Occipital lobe (tissue), 2 donors: ENCODE measurements around the gene EFCAB13. TPM values are rescaled to one million over a fixed set of nuclear protein-coding genes. Genes with fewer than 3 reads are reported as not detected.

Experiments
- DNase-seq: peaks from one replicate; lab custom pipeline; 2025; lab: John Stamatoyannopoulos, UW
- total RNA-seq: library from RNA; depleted of rRNA; stranded (reverse); fragments of >200 nt; gene quantifications from one replicate; pipeline ENCODE4 v1.2.3, GENCODE V29; 2014

EFCAB13 gene
- total RNA-seq, 1 donor from 2014 or later: 16.8 TPM

DNA sequence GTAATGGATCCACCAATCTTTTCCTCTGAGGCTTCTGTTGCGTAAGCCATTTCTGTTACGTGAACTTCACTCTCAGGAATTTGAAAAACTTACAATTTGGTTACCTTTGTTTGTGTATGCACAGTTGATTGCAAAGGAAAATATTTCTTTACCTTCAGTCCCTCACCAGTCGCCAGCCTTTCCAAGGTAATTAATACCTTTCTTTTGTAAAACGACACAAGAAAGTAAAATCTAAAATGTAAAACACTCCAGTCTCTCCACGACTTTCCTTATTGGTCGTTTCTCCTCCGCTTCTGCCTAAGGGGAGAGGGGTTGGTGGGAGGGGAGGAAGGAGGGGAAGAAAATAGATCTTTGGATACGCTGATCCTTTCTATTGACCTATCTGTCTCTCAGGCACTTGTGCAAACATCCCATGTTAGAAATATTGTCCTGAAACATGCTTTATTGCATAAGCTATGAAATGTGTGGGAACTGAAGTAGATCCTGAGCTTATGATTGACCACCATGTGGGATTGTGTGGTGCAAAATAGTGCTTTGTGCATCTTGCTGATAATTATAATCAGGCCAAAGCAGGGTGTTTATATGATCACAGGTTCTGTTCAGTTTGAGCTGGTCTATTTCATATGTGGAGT, 32.4 kb upstream of the EFCAB13 start:
- DNase-seq: no peak

DNA sequence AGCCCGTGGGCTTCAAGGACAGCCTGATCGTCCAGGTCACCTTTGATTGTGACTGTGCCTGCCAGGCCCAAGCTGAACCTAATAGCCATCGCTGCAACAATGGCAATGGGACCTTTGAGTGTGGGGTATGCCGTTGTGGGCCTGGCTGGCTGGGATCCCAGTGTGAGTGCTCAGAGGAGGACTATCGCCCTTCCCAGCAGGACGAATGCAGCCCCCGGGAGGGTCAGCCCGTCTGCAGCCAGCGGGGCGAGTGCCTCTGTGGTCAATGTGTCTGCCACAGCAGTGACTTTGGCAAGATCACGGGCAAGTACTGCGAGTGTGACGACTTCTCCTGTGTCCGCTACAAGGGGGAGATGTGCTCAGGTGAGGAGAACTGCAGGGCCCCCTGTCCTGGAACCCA, 31.5 kb upstream of the EFCAB13 start:
- DNase-seq: no peak

DNA sequence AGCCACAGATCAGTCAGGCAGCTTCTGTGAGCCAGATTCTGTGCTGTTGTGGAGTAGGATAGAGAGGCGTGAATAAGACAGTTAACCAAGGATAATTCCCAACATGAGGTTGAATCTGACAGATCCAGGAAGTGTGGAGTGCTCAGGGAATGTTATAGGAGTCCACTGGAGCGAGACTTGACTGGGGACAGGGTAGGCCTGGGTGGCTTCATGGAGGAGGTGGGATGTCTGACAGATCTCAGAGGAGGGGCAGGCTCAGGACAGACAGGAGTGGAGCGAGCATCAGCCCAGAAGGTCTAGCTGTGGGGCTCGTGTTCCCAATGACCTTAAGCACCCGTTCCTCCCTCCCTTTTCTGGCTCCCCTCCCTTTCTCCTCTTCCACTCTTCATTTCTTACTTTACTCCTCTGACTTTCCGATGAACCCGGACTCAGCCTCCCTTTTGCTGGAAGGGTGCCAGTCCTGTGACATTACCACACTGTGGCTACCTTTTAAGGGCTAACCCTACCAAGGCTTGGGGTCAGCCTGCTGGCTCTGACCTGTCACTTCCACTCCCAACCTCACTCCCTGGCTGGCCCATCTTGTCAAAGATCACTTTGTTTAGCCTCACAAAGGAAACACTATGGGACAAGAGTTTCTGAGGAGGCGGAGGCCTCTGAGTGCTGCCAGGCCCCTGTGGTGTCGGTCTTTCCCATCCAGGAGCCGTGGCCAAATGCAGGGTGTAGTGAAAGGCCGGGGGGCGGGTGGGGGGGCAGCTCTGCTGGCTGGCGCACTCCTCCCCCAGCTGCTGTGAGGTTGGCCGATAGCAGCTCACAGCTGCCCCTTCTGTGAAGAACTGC, 28.5 kb upstream of the EFCAB13 start:
- peak; percentile 33 for DNase-seq

DNA sequence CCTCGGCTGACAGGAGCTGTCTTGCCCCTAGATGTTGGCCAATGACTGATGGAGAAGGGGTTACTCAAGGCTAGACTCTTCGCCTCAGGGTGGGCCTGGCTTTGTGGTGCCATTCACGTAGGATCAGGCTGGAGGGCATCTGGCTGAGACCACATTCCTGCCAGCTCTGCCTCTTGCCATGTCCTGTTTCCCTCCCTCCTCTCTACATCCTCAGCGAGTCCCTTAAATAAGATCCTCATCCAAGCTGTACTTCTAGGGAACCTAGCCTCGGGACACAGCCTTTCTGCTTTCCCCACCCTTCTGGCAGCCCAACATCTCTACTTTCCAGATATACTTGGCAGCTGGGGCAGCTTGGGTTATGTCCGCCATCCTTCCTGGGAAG, 27.9 kb upstream of the EFCAB13 start:
- DNase-seq: no peak

DNA sequence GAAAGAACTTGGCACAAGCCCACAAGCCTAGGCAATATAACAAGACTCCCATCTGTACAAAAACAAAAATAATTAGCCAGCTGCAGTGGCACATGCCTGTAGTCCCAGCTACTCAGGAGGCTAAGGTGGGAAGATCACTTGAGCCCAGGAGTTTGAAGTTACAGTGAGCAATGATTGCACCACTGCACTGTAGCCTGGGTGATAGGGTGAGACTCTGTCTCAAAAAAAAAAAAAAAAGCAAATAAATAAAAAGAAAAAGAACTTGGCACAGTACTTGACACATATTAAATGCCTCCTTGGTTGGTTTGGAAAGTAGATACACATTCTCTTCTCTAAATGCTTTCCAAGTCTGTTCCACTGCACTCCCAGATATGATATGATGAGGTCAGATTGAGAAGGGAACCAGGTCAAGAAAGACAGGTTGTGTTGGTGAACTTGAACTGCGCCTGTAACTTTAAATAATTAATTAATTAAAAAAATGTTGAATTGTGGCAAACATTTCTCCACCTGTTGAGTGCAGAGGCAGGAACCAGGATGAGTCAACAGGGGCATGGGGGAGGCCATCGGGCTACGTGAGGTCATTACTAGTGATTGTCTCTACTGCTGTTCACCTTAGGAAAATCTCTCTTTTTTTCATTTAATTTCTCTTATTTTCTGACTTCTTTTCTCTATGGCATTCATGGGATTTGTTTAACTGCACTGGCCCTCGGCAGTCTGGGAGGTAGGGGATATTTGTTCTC, 25.9 kb upstream of the EFCAB13 start:
- DNase-seq: no peak

DNA sequence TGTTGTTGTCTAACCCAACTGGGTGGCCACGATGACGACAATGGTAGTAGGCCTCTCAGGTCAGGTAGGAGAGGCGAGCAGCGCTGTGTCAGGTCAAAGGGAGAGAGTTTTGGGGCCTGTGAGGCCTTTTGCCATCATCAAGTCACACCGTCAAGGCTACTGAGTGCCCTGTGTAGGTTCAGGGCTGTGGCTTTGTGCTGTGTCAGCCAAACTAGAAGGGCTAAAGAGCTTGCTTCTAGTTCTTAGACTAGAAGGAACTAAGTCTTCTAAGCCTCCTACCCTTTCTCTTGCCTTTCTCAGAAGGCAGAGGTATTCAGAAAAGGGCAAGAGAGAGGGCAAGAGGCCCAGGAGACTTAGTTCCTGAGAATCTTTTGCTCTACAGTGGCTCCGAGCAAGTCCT, 25.0 kb upstream of the EFCAB13 start:
- DNase-seq: no peak

DNA sequence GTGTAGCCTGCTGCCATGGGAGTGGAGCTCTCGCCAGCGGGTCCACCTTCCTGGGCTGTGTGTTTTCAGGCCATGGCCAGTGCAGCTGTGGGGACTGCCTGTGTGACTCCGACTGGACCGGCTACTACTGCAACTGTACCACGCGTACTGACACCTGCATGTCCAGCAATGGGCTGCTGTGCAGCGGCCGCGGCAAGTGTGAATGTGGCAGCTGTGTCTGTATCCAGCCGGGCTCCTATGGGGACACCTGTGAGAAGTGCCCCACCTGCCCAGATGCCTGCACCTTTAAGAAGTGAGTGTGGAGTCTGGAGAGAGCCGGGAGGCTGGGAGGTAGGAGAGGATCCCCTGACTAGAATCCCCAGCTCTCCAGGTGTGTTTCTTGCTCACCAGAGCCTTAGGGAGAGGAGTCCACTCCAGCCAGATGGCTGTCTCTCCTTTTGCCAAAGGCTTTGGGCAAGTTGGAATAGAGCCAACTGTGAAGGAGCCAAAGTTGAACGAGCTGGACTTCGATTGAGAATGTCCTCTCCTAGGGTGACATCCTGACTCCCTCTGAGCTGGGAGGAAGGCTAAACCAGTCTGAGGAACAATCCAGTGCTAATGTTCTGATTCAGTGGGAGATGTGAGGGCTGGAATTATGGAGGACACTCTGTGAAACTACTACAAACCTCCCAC, 24.4 kb upstream of the EFCAB13 start:
- DNase-seq: no peak

DNA sequence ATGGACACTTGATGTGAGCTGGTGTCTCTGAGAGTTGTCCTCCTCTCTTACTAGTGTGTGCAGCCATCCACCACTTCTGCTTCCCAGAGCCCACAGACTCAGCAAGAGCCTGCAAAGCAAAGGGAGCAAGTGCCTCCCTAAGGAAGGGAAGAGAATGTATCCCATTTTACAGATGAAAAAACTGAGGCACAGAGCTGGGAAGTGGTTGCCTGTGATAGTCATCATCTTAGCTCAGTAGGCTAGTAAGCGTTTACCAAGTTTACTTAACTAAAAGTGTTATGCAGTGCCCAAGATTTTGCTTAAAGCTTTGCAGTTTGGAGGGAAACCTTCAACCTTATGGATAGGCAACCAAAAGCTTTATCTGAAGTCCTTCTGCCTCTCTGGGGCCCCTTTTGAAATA, 23.0 kb upstream of the EFCAB13 start:
- no peak for DNase-seq

DNA sequence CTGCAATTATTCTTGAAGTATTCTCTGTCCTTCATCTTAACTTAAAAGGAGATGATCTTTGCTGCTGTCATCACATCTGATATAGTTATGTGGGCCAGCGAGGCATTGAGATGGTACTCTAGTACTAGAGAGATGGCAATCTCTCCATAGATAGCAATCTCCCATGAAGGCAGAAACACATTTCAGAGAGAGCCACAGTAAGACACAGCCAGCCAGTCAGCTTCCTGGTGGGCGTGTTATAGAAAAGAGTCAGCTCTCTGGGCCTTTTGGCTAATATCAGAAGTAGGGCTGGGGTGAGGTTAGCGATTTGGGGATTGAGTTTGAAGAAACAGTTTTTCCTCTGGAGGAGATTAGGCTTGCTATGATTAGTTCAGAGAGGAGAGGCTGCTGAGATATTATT, 22.6 kb upstream of the EFCAB13 start:
- no peak for DNase-seq

DNA sequence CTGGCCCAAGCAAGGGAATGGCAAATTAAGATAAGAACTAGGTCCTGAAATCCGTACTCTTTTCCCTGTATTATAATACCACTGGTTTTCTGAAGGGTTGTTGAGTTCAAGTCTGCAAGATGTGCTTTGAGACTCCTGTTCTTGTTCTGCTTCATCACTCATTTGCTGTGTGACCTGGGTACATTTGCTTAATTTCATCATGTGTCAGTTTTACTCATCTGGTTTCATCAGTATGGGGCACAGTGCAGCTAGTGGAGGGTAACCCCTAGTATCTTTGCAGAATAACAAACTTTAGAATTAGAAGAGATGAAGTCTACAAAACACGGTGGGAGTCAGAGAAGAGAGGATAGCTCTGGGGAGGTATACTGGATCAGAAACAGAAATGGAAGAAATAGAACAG, 21.9 kb upstream of the EFCAB13 start:
- no peak for DNase-seq

DNA sequence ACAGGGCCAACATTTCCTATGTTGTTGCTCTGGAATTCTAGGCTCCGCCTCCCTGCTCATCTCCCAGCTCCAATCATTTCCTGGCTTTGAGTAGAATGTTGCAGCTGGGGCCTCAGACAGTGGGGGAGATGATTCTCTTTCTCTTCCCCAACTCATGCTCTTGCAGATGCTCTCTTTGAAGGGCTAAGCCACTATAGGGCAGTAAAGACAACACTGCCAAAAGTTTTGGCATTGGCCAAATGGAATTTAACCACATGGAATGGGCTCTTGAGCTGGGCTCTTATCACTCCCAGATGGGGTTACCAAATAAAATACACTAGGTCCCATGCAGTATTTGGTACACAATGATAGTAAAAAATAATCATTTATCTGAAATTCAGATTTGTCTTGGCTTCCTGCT, 19.6 kb upstream of the EFCAB13 start:
- no peak for DNase-seq

DNA sequence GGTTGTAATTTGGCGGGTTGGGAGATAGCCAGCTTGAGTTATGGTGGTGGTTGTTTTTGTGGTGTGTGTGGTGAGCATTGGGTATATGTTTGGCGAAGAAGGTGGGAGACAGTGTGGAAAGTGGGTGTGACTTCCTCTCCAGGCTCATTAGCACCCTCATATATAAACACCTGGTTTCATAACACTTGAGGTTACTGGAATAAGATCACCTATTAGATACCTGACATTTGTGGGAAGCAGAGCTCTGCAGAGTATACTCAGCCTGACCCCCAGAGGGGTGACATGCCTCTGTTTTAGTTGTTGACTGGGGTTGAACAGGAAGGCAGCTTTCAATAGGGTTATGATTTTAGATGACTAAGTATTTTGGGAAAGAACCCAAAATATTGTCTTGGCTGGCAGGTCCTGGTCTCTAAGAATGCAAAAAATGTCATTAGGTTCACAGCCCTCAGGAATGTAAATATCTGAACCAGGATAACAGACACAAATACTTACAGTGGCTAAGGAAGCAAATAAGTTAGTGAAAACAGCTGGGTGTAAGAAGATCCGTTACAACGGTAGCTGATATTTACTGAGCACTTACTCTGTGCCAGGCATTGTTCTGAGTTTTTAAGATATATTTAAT, 18.3 kb upstream of the EFCAB13 start:
- DNase-seq: no peak

DNA sequence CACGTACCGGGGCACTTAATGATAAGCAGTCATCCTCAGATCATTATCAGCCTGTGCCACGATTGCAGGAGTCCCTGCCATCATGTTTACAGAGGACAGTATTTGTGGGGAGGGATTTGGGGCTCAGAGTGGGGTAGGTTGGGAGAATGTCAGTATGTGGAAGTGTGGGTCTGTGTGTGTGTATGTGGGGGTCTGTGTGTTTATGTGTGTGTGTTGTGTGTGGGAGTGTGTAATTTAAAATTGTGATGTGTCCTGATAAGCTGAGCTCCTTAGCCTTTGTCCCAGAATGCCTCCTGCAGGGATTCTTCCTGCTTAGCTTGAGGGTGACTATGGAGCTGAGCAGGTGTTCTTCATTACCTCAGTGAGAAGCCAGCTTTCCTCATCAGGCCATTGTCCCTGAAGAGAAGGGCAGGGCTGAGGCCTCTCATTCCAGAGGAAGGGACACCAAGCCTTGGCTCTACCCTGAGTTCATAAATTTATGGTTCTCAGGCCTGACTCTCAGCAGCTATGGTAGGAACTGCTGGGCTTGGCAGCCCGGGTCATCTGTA, 13.5 kb upstream of the EFCAB13 start:
- DNase-seq: no peak

DNA sequence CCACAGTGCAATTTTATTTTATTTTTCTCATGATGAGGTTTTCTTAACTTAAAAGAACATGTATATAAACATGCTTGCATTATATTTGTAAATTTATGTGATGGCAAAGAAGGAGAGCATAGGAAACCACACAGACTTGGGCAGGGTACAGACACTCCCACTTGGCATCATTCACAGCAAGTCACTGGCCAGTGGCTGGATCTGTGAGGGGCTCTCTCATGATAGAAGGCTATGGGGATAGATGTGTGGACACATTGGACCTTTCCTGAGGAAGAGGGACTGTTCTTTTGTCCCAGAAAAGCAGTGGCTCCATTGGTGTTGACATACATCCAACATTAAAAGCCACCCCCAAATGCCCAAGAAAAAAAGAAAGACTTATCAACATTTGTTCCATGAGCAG, 12.3 kb upstream of the EFCAB13 start:
- DNase-seq: no peak

DNA sequence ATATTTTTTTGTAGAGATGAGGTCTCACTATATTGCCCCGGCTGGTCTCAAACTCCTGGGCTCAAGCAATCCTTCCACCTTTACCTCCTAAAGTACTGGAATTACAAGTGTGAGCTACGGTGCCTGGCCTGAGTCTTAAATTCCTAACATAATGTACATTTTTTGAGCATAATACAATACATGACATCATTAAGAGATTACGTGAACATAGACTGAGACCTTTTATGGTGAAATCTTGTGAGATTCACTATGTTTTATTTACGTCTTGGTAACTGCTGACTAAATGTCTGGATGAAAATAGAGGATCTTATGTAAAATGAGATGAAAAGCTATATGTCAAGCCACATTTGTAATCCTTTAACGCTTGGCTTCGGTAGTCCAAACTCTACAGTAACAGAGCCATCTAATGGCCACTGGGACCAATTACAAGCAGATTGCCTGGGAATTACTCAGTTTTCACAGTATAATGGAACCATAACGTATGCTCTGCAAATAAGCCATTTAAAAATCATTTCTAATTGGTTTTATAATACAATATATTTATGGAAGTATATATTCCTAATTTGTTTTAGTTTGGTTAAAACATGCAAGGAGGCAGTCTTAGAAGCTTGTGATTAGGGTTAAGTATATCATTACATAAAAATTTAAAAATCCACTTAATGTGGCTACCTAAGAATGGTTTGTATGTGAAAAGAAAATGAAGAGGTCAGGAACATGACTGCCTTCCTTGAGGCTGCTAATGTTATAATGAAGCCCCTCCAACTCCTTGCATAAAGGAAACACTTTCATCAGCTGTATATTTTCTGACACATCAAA, 8.1 kb upstream of the EFCAB13 start:
- DNase-seq: no peak

DNA sequence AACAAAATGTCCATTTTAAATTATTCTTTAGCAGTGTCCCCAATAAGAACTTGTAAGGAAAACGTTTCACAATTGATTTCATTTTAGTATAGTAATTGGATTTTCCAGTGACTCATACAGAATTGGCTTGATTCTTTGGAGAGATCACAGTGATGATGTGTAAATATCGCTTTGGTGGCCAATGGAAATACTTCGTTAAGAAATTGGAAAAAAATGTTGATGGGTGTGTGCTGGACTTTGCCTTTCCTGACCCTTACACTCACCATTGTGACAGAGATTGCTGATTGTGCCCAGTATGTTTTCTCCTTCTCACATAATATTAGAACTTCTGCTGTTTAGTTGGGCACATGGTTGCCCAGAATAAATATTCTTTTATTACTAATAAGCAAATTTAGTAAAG, 7.4 kb upstream of the EFCAB13 start:
- no peak for DNase-seq

DNA sequence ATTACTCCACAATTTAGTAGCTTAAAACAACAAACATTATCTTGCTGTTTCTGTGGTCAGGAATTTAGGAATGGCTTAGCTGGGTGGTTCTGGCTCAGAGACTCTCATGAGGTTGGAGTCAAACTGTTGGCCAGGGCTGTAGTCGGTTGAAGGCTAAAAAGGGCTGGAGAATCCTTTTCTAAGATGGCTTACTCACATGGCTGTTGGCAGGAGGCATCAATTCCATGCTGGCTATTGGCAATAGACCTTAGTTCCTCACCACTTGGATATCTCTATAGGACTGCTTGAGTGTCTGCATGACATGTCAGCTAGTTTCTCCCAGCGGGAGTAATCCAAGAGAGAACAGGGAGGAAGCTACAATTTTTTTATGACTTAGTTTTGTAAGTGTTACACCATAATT, 6.6 kb upstream of the EFCAB13 start:
- DNase-seq: no peak

DNA sequence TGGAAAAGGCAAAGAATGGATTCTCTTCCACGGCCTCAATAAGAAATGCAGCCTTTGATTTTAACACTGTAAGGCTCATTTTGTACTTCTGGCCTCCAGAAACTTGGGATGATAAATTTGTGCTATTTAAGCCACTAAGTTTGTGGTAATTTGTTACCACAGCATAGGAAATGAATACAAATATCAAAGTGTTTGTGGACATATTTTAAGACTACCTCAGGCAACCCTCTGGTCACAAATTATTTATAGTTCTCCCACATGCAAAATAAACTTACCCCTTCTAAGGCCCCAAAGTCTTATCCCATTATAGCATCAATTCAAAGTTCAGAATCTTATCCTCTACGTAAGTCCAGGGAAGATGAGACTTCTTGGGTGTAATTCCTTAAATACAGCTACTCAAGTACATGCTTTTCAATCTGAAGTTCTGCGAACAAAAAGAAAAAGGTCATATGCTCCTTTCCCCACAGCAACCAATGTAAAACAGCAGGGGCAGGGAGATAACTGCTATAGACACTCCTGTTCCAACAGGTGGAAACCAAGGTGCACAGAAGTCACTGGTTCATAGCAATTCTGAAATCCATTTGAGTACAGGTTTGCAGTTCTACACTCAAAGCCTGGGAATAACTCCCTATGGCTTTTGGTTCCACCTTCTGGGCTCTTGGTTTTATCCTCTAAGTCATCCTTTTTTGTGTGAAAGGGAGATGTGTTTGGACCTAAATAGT, 5.4 kb upstream of the EFCAB13 start:
- no peak for DNase-seq

DNA sequence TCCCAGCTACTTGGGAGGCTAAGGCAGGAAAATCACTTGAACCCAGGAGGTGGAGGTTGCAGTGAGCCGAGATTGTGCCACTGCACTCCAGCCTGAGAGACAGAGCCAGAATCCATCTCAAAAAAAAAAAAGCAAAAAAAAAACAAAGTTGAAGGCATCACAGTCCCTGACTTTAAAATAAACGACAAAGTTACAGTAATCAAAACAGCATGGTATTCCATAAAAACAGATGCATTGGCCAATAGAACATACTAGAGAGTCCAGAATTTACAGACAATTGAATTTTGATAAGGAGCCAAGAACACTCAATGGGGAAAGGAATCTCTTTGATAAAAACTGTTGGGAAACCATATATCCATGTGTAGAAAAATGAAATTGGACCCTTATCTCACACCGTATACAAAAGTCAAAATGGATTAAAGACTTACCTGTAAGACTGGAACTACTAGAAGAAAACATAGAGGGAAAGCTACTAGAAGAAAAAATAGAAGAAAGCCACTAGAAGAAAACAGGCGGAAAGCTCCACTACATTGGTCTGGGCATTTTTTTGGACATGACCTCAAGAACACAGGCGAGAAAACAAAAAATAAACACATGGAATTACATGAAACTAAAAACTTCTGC, 2.8 kb upstream of the EFCAB13 start:
- no peak for DNase-seq
